WI38 (cell line): ENCODE measurements around the gene PCNP.
"Not testable (repeated sequence)": the region's sequence is repeated elsewhere in the genome, so short reads cannot be mapped to it uniquely, and the experiment has no call there.

Experiments used
- H3K4me3 ChIP-seq: 2 replicates; pipeline ENCODE4 v1.5.1; 2011; ENCODE audit warnings: low read depth, mild to moderate bottlenecking, control low read depth, low read length
- TF ChIP-seq, protein P1 (sequence below): IDR thresholded peaks from 2 replicates; pipeline ENCODE4 v1.5.1; 2012; ENCODE audit warnings: low read depth, mild to moderate bottlenecking, control low read depth, low read length

PCNP gene

DNA sequence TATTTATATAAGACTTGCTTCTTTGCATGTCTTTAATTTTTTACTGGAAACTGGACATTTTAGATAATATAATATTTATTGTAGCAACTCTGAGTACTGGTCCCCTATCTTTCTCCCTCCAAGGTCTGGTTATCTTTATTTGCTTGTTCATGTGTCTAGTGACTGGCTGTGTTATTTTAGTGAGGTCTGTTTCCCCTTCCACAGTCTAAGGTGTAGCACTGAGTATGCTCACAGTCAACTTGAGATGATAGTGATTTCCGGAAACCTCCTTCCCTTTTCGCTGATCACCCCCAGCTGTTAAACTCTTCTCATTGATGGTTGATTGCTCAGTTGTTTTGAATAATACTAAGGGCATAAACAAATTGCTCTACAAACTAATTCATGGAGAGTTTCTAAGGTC is 37.0 kb downstream of the PCNP start:
- TF ChIP-seq, protein P1, sequence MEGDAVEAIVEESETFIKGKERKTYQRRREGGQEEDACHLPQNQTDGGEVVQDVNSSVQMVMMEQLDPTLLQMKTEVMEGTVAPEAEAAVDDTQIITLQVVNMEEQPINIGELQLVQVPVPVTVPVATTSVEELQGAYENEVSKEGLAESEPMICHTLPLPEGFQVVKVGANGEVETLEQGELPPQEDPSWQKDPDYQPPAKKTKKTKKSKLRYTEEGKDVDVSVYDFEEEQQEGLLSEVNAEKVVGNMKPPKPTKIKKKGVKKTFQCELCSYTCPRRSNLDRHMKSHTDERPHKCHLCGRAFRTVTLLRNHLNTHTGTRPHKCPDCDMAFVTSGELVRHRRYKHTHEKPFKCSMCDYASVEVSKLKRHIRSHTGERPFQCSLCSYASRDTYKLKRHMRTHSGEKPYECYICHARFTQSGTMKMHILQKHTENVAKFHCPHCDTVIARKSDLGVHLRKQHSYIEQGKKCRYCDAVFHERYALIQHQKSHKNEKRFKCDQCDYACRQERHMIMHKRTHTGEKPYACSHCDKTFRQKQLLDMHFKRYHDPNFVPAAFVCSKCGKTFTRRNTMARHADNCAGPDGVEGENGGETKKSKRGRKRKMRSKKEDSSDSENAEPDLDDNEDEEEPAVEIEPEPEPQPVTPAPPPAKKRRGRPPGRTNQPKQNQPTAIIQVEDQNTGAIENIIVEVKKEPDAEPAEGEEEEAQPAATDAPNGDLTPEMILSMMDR: no peak
- no peak overlapping the region for H3K4me3 ChIP-seq

DNA sequence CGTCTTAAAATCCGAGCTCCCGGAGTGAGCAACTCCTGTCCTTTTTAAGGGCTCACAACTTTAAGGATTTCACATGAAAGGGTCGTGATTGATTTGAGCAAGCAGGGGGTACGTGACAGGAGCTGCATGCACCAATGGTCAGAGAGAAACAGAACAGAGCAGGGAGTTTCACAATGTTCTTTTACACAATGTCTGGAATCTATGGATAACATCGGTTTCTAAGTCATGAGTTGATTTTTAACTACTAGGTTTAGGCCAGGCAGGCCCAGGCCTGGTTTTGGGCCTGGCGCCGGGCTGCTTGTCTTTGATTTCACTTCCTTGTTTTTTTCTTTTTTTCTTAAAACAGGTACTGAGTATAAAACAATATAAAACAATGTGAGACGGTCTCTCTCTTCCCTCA is 39.0 kb downstream of the PCNP start:
- H3K4me3 ChIP-seq: not testable (repeated sequence)

DNA sequence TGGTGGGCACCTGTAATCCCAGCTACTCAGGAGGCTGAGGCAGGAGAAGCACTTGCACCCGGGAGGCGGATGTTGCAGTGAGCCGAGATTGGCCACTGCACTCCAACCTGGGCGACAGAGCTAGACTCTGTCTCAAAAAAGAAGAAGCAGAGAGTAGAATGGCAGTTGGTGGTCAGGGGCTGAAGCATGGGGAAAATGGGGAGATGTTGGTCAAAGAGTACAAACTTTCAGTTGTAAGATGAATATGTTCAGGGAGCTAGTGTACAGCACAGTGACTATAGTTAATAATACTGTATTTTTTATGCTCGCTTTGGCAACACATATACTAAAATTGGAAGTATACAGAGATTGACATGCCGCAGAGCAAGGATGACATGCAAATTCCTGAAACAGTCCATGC is 41.5 kb downstream of the PCNP start:
- TF ChIP-seq, protein P1: no peak

DNA sequence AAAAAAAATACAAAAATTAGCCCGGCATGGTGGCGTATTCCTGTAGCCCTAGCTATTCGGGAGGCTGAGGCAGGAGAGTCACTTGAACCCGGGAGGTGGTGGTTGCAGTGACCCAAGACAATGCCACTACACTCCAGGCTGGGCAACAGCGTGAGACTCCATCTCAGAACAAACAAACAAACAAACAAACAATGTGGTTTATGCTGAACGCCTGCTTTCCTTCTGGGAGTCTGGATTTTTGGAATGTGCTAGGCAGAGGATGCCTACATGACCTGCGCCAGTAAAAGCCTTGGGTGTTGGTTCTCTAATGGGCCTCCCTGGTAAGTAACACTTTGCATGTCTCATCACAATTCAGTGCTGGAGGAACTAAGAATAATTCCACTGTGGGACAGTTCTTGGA is 43.5 kb downstream of the PCNP start:
- TF ChIP-seq, protein P1: no peak
- no peak overlapping the region for H3K4me3 ChIP-seq

More for the DNA sequence above, 41.5 kb downstream of the PCNP start:
- no peak overlapping the region for H3K4me3 ChIP-seq

DNA sequence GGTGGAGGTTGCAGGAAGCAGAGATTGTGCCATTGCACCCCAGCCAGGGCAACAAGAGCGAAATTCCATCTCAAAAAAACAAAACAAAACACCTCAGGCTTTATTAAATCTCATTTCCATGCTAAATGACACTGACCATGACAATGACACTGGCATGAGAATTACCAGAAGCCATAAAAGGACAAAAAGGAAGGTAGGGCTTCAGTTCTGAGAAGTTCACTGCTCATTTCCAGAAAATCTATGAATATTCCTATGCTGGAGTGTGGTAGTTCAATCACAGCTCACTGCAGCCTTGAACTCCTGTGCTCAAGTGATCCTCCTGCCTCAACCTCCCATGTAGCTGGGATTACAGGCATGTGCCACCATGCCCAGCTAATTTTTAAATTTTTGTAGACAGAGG is 44.7 kb downstream of the PCNP start:
- H3K4me3 ChIP-seq: no peak overlapping the region
- TF ChIP-seq, protein P1: no peak

DNA sequence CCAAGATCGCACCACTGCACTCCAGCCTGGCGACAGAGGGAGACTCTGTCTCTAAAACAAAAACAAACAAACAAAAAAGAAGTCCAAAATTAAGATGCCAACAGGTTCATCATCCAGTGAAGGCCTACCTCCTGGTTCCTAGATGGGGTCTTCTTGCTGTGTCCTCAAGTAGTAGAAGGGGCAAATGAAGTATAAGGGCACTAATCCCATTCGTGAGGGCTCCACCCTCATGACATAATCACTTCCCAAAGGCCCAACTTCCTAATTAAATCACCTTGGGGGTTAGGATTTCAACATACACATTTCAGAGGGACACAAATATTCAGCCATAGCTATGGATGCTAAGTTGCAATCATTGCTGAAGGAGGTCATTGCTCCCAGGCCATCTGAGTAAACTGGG is 45.8 kb downstream of the PCNP start:
- TF ChIP-seq, protein P1: no peak
- no peak overlapping the region for H3K4me3 ChIP-seq

DNA sequence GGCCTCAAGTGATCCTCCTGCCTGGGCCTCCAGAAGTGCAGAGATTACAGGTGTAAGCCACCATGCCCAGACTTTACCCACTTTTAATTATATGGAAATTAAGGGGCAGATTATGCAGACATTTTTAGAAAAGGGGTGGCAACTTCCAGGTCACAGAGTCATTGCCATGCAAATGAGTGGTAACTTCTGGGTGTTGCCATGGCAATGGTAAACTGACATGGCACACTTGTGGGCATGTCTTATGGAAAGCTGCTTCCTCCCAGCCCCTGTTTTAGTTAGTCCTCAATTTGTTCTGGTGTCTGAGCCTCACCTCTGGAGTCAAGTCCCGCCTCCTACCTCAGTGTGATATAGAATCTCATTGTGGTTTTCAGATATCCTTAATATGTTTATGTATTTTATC is 49.7 kb downstream of the PCNP start:
- H3K4me3 ChIP-seq: no peak overlapping the region
- TF ChIP-seq, protein P1: no peak

DNA sequence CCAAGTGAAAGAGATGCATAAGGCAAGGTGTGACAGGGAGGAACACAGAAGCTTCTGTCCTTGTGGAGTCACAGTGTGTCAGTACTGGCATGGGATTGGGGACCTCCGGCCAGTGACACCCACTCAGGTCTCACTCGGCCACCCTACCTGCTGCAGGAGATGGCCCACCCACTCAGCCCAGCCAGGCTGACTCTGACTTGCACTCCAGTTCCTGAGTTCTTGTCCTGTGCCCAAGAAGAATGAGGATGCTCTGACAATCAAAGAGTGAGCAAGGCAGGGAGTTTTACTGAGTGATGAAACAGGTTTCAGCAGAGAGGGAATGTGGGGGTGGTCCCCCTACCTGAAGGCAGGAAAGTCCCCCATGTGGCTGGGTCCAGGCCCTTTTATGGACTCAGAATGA is 50.9 kb downstream of the PCNP start:
- H3K4me3 ChIP-seq: no peak overlapping the region
- TF ChIP-seq, protein P1: no peak
